ENCODE results near the gene C10orf71.

Gene C10orf71

GRCh38 chr10:49367600-49367999, 68.6 kb downstream of the C10orf71 start:
- Histone ChIP-seq H3K27ac (no peak overlapping the region), H3K4me3 (no peak overlapping the region)

- Histone ChIP-seq H3K4me3 (no peak overlapping the region), H3K27ac (no peak overlapping the region)
These were observed 69.3 kb downstream of the C10orf71 start for GRCh38 chr10:49368256-49368655.

- Histone ChIP-seq H3K27ac (no peak overlapping the region), H3K4me3 (no peak overlapping the region)
These were observed 70.5 kb downstream of the C10orf71 start for GRCh38 chr10:49369216-49370162.

- Histone ChIP-seq H3K4me3 (no peak overlapping the region), H3K27ac (no peak overlapping the region)
These were observed 71.5 kb downstream of the C10orf71 start for GRCh38 chr10:49370326-49371100.

GRCh38 chr10:49371967-49372366, 73.0 kb downstream of the C10orf71 start:
- Histone ChIP-seq H3K27ac (no peak overlapping the region), H3K4me3 (no peak overlapping the region)

- Histone ChIP-seq H3K4me3 (no peak overlapping the region), H3K27ac (no peak overlapping the region)
These were observed 74.4 kb downstream of the C10orf71 start for GRCh38 chr10:49373361-49373760.

GRCh38 chr10:49374740-49375139, 75.8 kb downstream of the C10orf71 start:
- no peak overlapping the region for H3K27ac ChIP-seq
- no peak overlapping the region for H3K4me3 ChIP-seq

- Histone ChIP-seq H3K4me3 (no peak overlapping the region), H3K27ac (no peak overlapping the region)
These were observed 76.6 kb downstream of the C10orf71 start for GRCh38 chr10:49375611-49376010.

All from skin epidermis (tissue), 12 donors.